OCI-LY1 (cell line): Measurements from ENCODE around the gene STARD9.

Experiments used
- CTCF ChIP-seq: fragments of 200-600 bp; sonication (generic), shearing (Covaris generic); IDR thresholded peaks from 2 replicates; pipeline ENCODE4 v1.5.1; 2017; ENCODE audit warnings: mild to moderate bottlenecking, antibody characterized with exemption, low read length, moderate library complexity, mixed read lengths
- EZH2 ChIP-seq: fragments of 200-600 bp; sonication (generic), shearing (Covaris generic); IDR thresholded peaks from 2 replicates; pipeline ENCODE4 v1.8.0; 2017; ENCODE audit warnings: borderline replicate concordance, mixed run types, mild to moderate bottlenecking, antibody characterized with exemption, low read length, moderate library complexity, mixed read lengths

GRCh38 chr15:42691770-42692169 lies 116.4 kb downstream of the STARD9 start:
- TF ChIP-seq CTCF (no peak), EZH2 (no peak)
